ENCODE data around the gene ATP1A2. TPM values are rescaled to one million over a fixed set of nuclear protein-coding genes. Genes with fewer than 3 reads are reported as not detected.

Gene ATP1A2
- not detected for total RNA-seq

GRCh38 chr1:160115545-160116282 is at the start of gene ATP1A2:
Gene ATP1A2 (plus strand): TSS chr1:160115759. CDS start chr1:160115862, 103 bp downstream.
- H3K4me3 Mint-ChIP-seq = no peak within 1 kb of the TSS
- H3K9me3 Mint-ChIP-seq = no peaks in the 10 kb centered on the region
- H3K27ac Mint-ChIP-seq = no peak within 1 kb of the TSS
- H3K36me3 Mint-ChIP-seq = no peaks in the 10 kb centered on the region
- H3K27me3 Mint-ChIP-seq = no peaks in the 10 kb centered on the region
- no peak for DNase-seq
- H3K4me1 Mint-ChIP-seq = no peaks in the 10 kb centered on the region

GRCh38 chr1:160066829-160067745 is 48.5 kb upstream of the ATP1A2 start:
- no peaks in the 10 kb centered on the region for H3K36me3 Mint-ChIP-seq
- peaks cover 8% of the 10 kb centered on the region for H3K4me1 Mint-ChIP-seq
- no peak overlapping the region for H3K27ac Mint-ChIP-seq
- H3K27me3 Mint-ChIP-seq = peaks cover 23% of the 10 kb centered on the region
- no peaks in the 10 kb centered on the region for H3K9me3 Mint-ChIP-seq
- no peak for DNase-seq
- H3K4me3 Mint-ChIP-seq = no peak overlapping the region

- H3K27ac Mint-ChIP-seq = no peak overlapping the region
- no peak for DNase-seq
- peaks cover 8% of the 10 kb centered on the region for H3K4me1 Mint-ChIP-seq
- no peak overlapping the region for H3K4me3 Mint-ChIP-seq
- no peaks in the 10 kb centered on the region for H3K36me3 Mint-ChIP-seq
- H3K9me3 Mint-ChIP-seq = no peaks in the 10 kb centered on the region
- peaks cover 31% of the 10 kb centered on the region for H3K27me3 Mint-ChIP-seq
Measured at GRCh38 chr1:160068225-160068624, 47.3 kb upstream of the ATP1A2 start.

GRCh38 chr1:160069460-160070231 is 45.9 kb upstream of the ATP1A2 start, which contains the start of gene KCNJ10:
Gene KCNJ10 (minus strand): TSS chr1:160070160. CDS start chr1:160042532, 27,628 bp downstream.
- Mint-ChIP-seq H3K36me3 (no peaks in the 10 kb centered on the region), H3K4me3 (peak within 1 kb of the TSS; percentile 83), H3K27ac (no peak within 1 kb of the TSS), H3K27me3 (peaks cover 34% of the 10 kb centered on the region), H3K4me1 (peaks cover 8% of the 10 kb centered on the region), H3K9me3 (no peaks in the 10 kb centered on the region)
- no peak for DNase-seq

GRCh38 chr1:160070243-160071163 is 45.1 kb upstream of the ATP1A2 start:
- Mint-ChIP-seq H3K27me3 (peaks cover 34% of the 10 kb centered on the region), H3K36me3 (no peaks in the 10 kb centered on the region), H3K9me3 (no peaks in the 10 kb centered on the region), H3K4me1 (peaks cover 8% of the 10 kb centered on the region), H3K4me3 (peak overlapping the region; percentile 83), H3K27ac (no peak overlapping the region)
- DNase-seq = peak; percentile 80

- H3K4me1 Mint-ChIP-seq = peaks cover 8% of the 10 kb centered on the region
- no peak overlapping the region for H3K27ac Mint-ChIP-seq
- no peak overlapping the region for H3K4me3 Mint-ChIP-seq
- no peaks in the 10 kb centered on the region for H3K9me3 Mint-ChIP-seq
- H3K27me3 Mint-ChIP-seq = peaks cover 34% of the 10 kb centered on the region
- no peaks in the 10 kb centered on the region for H3K36me3 Mint-ChIP-seq
- DNase-seq = no peak
Measured at GRCh38 chr1:160071289-160071688, 44.3 kb upstream of the ATP1A2 start.

GRCh38 chr1:160074865-160075264 is 40.7 kb upstream of the ATP1A2 start:
- peaks cover 41% of the 10 kb centered on the region for H3K27me3 Mint-ChIP-seq
- H3K4me3 Mint-ChIP-seq = no peak overlapping the region
- H3K4me1 Mint-ChIP-seq = peaks cover 10% of the 10 kb centered on the region
- no peaks in the 10 kb centered on the region for H3K36me3 Mint-ChIP-seq
- H3K27ac Mint-ChIP-seq = no peak overlapping the region
- H3K9me3 Mint-ChIP-seq = no peaks in the 10 kb centered on the region
- DNase-seq = no peak

GRCh38 chr1:160075836-160076235 is 39.7 kb upstream of the ATP1A2 start:
- no peak overlapping the region for H3K4me3 Mint-ChIP-seq
- DNase-seq = no peak
- H3K27me3 Mint-ChIP-seq = peaks cover 43% of the 10 kb centered on the region
- H3K36me3 Mint-ChIP-seq = no peaks in the 10 kb centered on the region
- H3K9me3 Mint-ChIP-seq = no peaks in the 10 kb centered on the region
- H3K4me1 Mint-ChIP-seq = peaks cover 16% of the 10 kb centered on the region
- H3K27ac Mint-ChIP-seq = no peak overlapping the region

GRCh38 chr1:160076295-160076694 is 39.3 kb upstream of the ATP1A2 start:
- Mint-ChIP-seq H3K4me3 (no peak overlapping the region), H3K36me3 (no peaks in the 10 kb centered on the region), H3K27ac (no peak overlapping the region), H3K27me3 (peaks cover 48% of the 10 kb centered on the region), H3K9me3 (no peaks in the 10 kb centered on the region), H3K4me1 (peaks cover 21% of the 10 kb centered on the region)
- no peak for DNase-seq

- Mint-ChIP-seq H3K4me3 (no peak overlapping the region), H3K9me3 (no peaks in the 10 kb centered on the region), H3K27ac (no peak overlapping the region), H3K4me1 (peaks cover 16% of the 10 kb centered on the region), H3K36me3 (no peaks in the 10 kb centered on the region), H3K27me3 (peaks cover 51% of the 10 kb centered on the region)
- DNase-seq = no peak
Measured at GRCh38 chr1:160077486-160077885, 38.1 kb upstream of the ATP1A2 start.

GRCh38 chr1:160078512-160079195 is 36.9 kb upstream of the ATP1A2 start:
- Mint-ChIP-seq H3K9me3 (no peaks in the 10 kb centered on the region), H3K27ac (no peak overlapping the region), H3K36me3 (no peaks in the 10 kb centered on the region), H3K4me1 (peaks cover 16% of the 10 kb centered on the region), H3K4me3 (no peak overlapping the region), H3K27me3 (peaks cover 49% of the 10 kb centered on the region)
- DNase-seq = peak; percentile 74

GRCh38 chr1:160079448-160079847 is 36.1 kb upstream of the ATP1A2 start:
- H3K27me3 Mint-ChIP-seq = peaks cover 49% of the 10 kb centered on the region

GRCh38 chr1:160080381-160081100 is 35.0 kb upstream of the ATP1A2 start:
- Mint-ChIP-seq H3K27ac (no peak overlapping the region), H3K9me3 (no peaks in the 10 kb centered on the region), H3K4me1 (peaks cover 20% of the 10 kb centered on the region)

More at GRCh38 chr1:160079448-160079847, 36.1 kb upstream of the ATP1A2 start:
- H3K36me3 Mint-ChIP-seq = peaks cover 4% of the 10 kb centered on the region
- H3K9me3 Mint-ChIP-seq = no peaks in the 10 kb centered on the region
- no peak overlapping the region for H3K27ac Mint-ChIP-seq
- peaks cover 20% of the 10 kb centered on the region for H3K4me1 Mint-ChIP-seq
- no peak overlapping the region for H3K4me3 Mint-ChIP-seq
- DNase-seq = no peak

More at GRCh38 chr1:160080381-160081100, 35.0 kb upstream of the ATP1A2 start:
- Mint-ChIP-seq H3K27me3 (peaks cover 49% of the 10 kb centered on the region), H3K36me3 (peaks cover 8% of the 10 kb centered on the region), H3K4me3 (no peak overlapping the region)
- no peak for DNase-seq

Data from activated naive CD8-positive, alpha-beta T cell treated with anti-CD3 and anti-CD28 coated beads for 36 hours (primary cell).